Ovary (tissue), 9 donors: Measurements from ENCODE around the gene ZNF597. TPM values are rescaled to one million over a fixed set of nuclear protein-coding genes. Genes with fewer than 3 reads are reported as not detected.

Experiments
- DNase-seq, 5 donors: peaks; one replicate each; pipeline ENCODE4 v3.0.0-alpha.2; 2019 to 2020
- H3K27ac ChIP-seq, 2 donors: fragments of 200-600 bp; one replicate each; pipeline versions ENCODE4 v1.5.1 to v1.8.0; 2019 to 2022
- H3K27me3 ChIP-seq: fragments of 200-600 bp; one replicate; pipeline ENCODE4 v1.8.0; 2022
- H3K36me3 ChIP-seq: fragments of 200-600 bp; sonication (generic); one replicate; pipeline ENCODE4 v1.5.1; 2019
- H3K4me1 ChIP-seq: one replicate; pipeline ENCODE4 v1.8.1; 2013; ENCODE audit warnings: mild to moderate bottlenecking, moderate library complexity; ENCODE audit not compliant: insufficient read depth
- H3K4me3 ChIP-seq: fragments of 200-600 bp; sonication (generic); one replicate; pipeline ENCODE4 v1.5.1; 2017
- H3K9me3 ChIP-seq, 2 donors: fragments of 200-600 bp in 1 of 2; sonication (generic) in 1 of 2; one replicate each; pipeline versions ENCODE4 v1.5.1 to v1.8.1; 2013 to 2019; ENCODE audit warnings: mild to moderate bottlenecking in 1 of 2, moderate library complexity in 1 of 2
- CTCF ChIP-seq, 3 donors: fragments of 450-650 bp in 2 of 3; fragments of 200-600 bp in 1 of 3; IDR thresholded peaks; one replicate each; pipeline versions ENCODE4 v1.5.1 to v1.8.0; 2016 to 2022; ENCODE audit warnings: antibody characterized with exemption in 3 of 3, mild to moderate bottlenecking in 1 of 3
- EP300 ChIP-seq: sonication (generic); formaldehyde crosslinking; IDR thresholded peaks from one replicate; pipeline ENCODE4 v1.6.1; 2017; ENCODE audit warnings: antibody characterized with exemption
- POLR2A ChIP-seq: fragments of 450-650 bp; IDR thresholded peaks from one replicate; pipeline ENCODE4 v1.6.1; 2017; ENCODE audit warnings: antibody characterized with exemption, mild to moderate bottlenecking, moderate library complexity
- WGBS, 3 donors: extraction: QIAGEN DNeasy Blood & Tissue Kit in 1 of 3; methylation state at CpG; one replicate each; pipeline versions ENCODE4 v1.1.5 to v1.1.7; 2013 to 2017; 5-methylcytosine and 5-hydroxymethylcytosine counted together
- intact Hi-C, 4 donors: fragments of 100-400 bp; cut with DNase I; formaldehyde crosslinking; loops; one replicate each; pipeline versions ENCODE4 v1.11.0 to v1.15.1; 2022 to 2023
- polyA plus RNA-seq, 2 donors: library from polyadenylated mRNA; stranded (reverse); fragments of 200-250 nt in 1 of 2; fragments of 350-450 nt in 1 of 2; fragmentation: Illumina TruSeq in 1 of 2; extraction: RNeasy Lipid Tissue Mini Kit (QIAGEN cat#74804) in 1 of 2; gene quantifications; one replicate each; pipeline ENCODE4 v1.2.3, GENCODE V29; 2013 to 2014
- total RNA-seq, 7 donors: library from RNA; depleted of rRNA in 2 of 7; stranded (reverse); fragments of >200 nt in 2 of 7; fragmentation: NEBNext Ultra II Directional in 3 of 7; extraction: Animal tissue kit (Norgen Biotek cat#: 25700) in 3 of 7; gene quantifications; one replicate each; pipeline versions ENCODE4 v1.1.0 to v1.2.4, GENCODE V29; 2016 to 2023
- donor health status: DM: no; HTN: no; CAD: no; lungs with moderate emphysema.
- donor health status: DM: no; HTN: no; CAD: no.
- donor health status: Bipolar disorder and iron deficiency.
- donor health status: DM: yes; HTN: yes; CAD: no.
- donor health status: DM: no; HTN: no; CAD: no.
- donor health status: DM: yes; HTN: yes; CAD: no.

Gene ZNF597
- total and polyA plus RNA-seq, 9 donors = 1.6 to 3.8 (median 3.0) TPM

- no peaks in the 10 kb centered on the region for H3K36me3 ChIP-seq
- no peak overlapping the region for H3K4me3 ChIP-seq
- peaks cover 4% of the 10 kb centered on the region for H3K4me1 ChIP-seq
- 47 to 55% (median 52%) methylated on average over 18 of the region's 18 CpGs for WGBS, 3 donors
- H3K27me3 ChIP-seq = no peaks in the 10 kb centered on the region
- H3K27ac ChIP-seq = peak overlapping the region in 1 of 2 donors; percentile 10
- TF ChIP-seq POLR2A (no peak), EP300 (no peak), CTCF (IDR thresholded peaks at IDR 0.05) (no peak)
- intact Hi-C loops = no loop called here
- no peak for DNase-seq
- no peaks in the 10 kb centered on the region for H3K9me3 ChIP-seq
Measured at GRCh38 chr16:3480901-3481695, 37.8 kb upstream of the ZNF597 start.

GRCh38 chr16:3479654-3480216 is 36.4 kb upstream of the ZNF597 start:
- no peak for TF ChIP-seq CTCF (IDR thresholded peaks at IDR 0.05)
- no peak for DNase-seq
- H3K36me3 ChIP-seq = no peaks in the 10 kb centered on the region
- 88 to 94% (median 91%) methylated on average over 12 of the region's 12 CpGs for WGBS, 3 donors
- no peak overlapping the region for H3K4me3 ChIP-seq
- H3K4me1 ChIP-seq = peaks cover 4% of the 10 kb centered on the region
- no peaks in the 10 kb centered on the region for H3K27me3 ChIP-seq
- intact Hi-C loops = no loop called here
- H3K27ac ChIP-seq = no peak overlapping the region
- H3K9me3 ChIP-seq = no peaks in the 10 kb centered on the region

- peaks cover 4% of the 10 kb centered on the region for H3K4me1 ChIP-seq
- intact Hi-C loops = no loop called here
- TF ChIP-seq EP300 (no peak), CTCF (IDR thresholded peaks at IDR 0.05) (no peak), POLR2A (no peak)
- no peaks in the 10 kb centered on the region for H3K9me3 ChIP-seq
- WGBS, 3 donors = 75 to 82% (median 79%) methylated on average over 11 of the region's 11 CpGs
- H3K4me3 ChIP-seq = no peak overlapping the region
- DNase-seq = no peak
- no peaks in the 10 kb centered on the region for H3K36me3 ChIP-seq
- H3K27ac ChIP-seq = no peak overlapping the region
- no peaks in the 10 kb centered on the region for H3K27me3 ChIP-seq
Measured at GRCh38 chr16:3478242-3478925, 35.1 kb upstream of the ZNF597 start.

- Histone ChIP-seq H3K36me3 (no peaks in the 10 kb centered on the region), H3K27me3 (no peaks in the 10 kb centered on the region), H3K4me1 (peaks cover 1% of the 10 kb centered on the region), H3K4me3 (no peak overlapping the region), H3K27ac (no peak overlapping the region), H3K9me3 (no peaks in the 10 kb centered on the region)
- 85 to 92% (median 88%) methylated on average over 3 of the region's 3 CpGs for WGBS, 3 donors
- DNase-seq = no peak
- intact Hi-C loops = no loop called here
- TF ChIP-seq POLR2A (no peak), CTCF (IDR thresholded peaks at IDR 0.05) (no peak), EP300 (no peak)
Measured at GRCh38 chr16:3476409-3476808, 33.1 kb upstream of the ZNF597 start.
